Measurements from ENCODE around the gene TSEN34.
A peak's percentile ranks its signal among the peaks of the same experiment; 100 is the strongest.
"Not testable (repeated sequence)": the region's sequence is repeated elsewhere in the genome, so short reads cannot be mapped to it uniquely, and the experiment has no call there.

Gene TSEN34

GRCh38 chr19:54180691-54181091, 10.4 kb upstream of the TSEN34 start:
- Histone ChIP-seq H3K27me3 (ENCODE audit: control insufficient read depth, insufficient read depth, low read length) (no peaks in the 10 kb centered on the region), H3K4me1 (ENCODE audit: control insufficient read depth, insufficient read depth, low read length) (peaks cover 11% of the 10 kb centered on the region), H3K36me3 (ENCODE audit: control insufficient read depth, insufficient read depth, low read length) (no peaks in the 10 kb centered on the region), H3K9ac (ENCODE audit: low read length) (no peak overlapping the region), H3K9me3 (ENCODE audit: control insufficient read depth, low read length) (no peaks in the 10 kb centered on the region), H3K4me3 (ENCODE audit: low read length) (no peak overlapping the region)

GRCh38 chr19:54181894-54182293, 9.2 kb upstream of the TSEN34 start:
- H3K9me3 ChIP-seq (ENCODE audit: control insufficient read depth, low read length); H3K36me3 ChIP-seq (ENCODE audit: control insufficient read depth, insufficient read depth, low read length); H3K27me3 ChIP-seq (ENCODE audit: control insufficient read depth, insufficient read depth, low read length); H3K9ac ChIP-seq (ENCODE audit: low read length); H3K4me3 ChIP-seq (ENCODE audit: low read length): not testable (repeated sequence)
- H3K4me1 ChIP-seq (ENCODE audit: control insufficient read depth, insufficient read depth, low read length): peaks cover 16% of the 10 kb centered on the region

DNA sequence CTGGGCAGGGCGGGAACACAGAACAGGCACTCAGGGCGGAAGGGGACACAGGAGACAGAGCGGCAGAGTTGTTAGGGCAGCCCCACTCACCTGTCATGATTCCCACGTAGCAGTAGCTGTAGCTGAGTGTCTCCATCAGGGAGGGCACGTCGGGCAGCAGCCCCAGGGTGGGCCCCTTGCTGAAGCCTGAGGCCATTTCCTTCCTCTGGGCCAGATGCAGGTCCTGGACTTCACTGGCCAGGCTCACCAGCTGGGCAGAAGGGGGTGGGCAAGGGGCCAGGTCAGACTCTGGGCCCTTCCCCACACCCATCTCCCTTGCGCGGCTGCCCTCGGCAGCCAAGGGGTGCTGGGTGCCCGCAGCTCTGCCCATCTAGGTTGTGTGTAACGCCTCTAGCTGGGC, 7.7 kb upstream of the TSEN34 start:
- Histone ChIP-seq H3K9me3 (ENCODE audit: control insufficient read depth, low read length) (no peaks in the 10 kb centered on the region), H3K4me1 (ENCODE audit: control insufficient read depth, insufficient read depth, low read length) (peaks cover 29% of the 10 kb centered on the region), H3K36me3 (ENCODE audit: control insufficient read depth, insufficient read depth, low read length) (no peaks in the 10 kb centered on the region), H3K4me3 (ENCODE audit: low read length) (no peak overlapping the region), H3K27me3 (ENCODE audit: control insufficient read depth, insufficient read depth, low read length) (no peaks in the 10 kb centered on the region), H3K9ac (ENCODE audit: low read length) (no peak overlapping the region)

DNA sequence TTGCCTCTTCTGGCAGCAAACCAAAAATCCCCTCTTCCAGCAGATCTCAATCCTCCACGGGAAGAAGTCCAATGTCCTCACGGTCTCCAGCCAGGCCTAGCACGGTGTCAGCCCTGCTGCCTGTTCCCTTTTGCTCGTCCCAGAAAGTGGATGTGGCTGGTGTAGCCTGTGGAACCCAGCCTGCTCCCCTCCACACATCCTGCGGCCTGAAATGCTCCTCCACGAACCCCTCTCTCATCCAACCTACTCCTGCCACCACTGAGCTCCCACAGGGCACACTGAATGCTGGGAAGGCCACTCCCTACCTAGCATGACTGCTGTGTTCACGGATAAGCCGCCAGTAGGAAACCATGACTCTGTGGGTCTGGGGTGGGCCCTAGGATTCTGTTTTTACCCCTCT, 4.8 kb upstream of the TSEN34 start:
- H3K27me3 ChIP-seq (ENCODE audit: control insufficient read depth, insufficient read depth, low read length): no peaks in the 10 kb centered on the region
- no peaks in the 10 kb centered on the region for H3K36me3 ChIP-seq (ENCODE audit: control insufficient read depth, insufficient read depth, low read length)
- peaks cover 23% of the 10 kb centered on the region for H3K4me1 ChIP-seq (ENCODE audit: control insufficient read depth, insufficient read depth, low read length)
- H3K9me3 ChIP-seq (ENCODE audit: control insufficient read depth, low read length): no peaks in the 10 kb centered on the region
- peak overlapping the region; percentile 24 for H3K9ac ChIP-seq (ENCODE audit: low read length)
- no peak overlapping the region for H3K4me3 ChIP-seq (ENCODE audit: low read length)

DNA sequence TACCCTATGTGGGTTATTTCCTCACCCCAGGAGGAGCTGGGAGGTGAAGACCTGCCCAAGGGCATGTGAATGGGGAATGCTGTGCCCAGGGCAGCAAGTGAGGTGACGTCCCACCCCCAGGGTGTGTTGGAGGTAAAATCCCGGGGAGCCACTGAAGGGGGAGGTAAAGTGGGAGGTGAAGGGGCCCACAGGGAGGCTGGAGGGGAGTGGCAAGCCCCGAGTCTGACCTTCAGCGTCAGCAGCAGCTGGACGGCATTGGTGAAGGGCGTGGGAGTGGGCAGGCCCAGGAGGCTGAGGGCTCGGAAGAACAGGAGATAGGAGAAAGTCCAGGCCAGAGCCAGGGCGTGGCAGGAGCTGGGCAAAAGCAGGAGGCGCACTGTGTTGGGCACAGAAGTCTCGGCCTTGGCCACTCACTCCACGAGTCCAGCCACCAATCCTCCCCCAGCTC, 4.2 kb upstream of the TSEN34 start:
- Histone ChIP-seq H3K4me3 (ENCODE audit: low read length) (no peak overlapping the region), H3K27me3 (ENCODE audit: control insufficient read depth, insufficient read depth, low read length) (no peaks in the 10 kb centered on the region), H3K9me3 (ENCODE audit: control insufficient read depth, low read length) (no peaks in the 10 kb centered on the region), H3K4me1 (ENCODE audit: control insufficient read depth, insufficient read depth, low read length) (peaks cover 28% of the 10 kb centered on the region), H3K36me3 (ENCODE audit: control insufficient read depth, insufficient read depth, low read length) (no peaks in the 10 kb centered on the region), H3K9ac (ENCODE audit: low read length) (peak overlapping the region; percentile 24)

- Histone ChIP-seq H3K9me3 (ENCODE audit: control insufficient read depth, low read length) (no peaks in the 10 kb centered on the region), H3K27me3 (ENCODE audit: control insufficient read depth, insufficient read depth, low read length) (no peaks in the 10 kb centered on the region), H3K36me3 (ENCODE audit: control insufficient read depth, insufficient read depth, low read length) (no peaks in the 10 kb centered on the region), H3K4me3 (ENCODE audit: low read length) (peak overlapping the region; percentile 22), H3K4me1 (ENCODE audit: control insufficient read depth, insufficient read depth, low read length) (peaks cover 33% of the 10 kb centered on the region), H3K9ac (ENCODE audit: low read length) (peak overlapping the region; percentile 81)
These were observed 2.8 kb upstream of the TSEN34 start for GRCh38 chr19:54188215-54188871.

DNA sequence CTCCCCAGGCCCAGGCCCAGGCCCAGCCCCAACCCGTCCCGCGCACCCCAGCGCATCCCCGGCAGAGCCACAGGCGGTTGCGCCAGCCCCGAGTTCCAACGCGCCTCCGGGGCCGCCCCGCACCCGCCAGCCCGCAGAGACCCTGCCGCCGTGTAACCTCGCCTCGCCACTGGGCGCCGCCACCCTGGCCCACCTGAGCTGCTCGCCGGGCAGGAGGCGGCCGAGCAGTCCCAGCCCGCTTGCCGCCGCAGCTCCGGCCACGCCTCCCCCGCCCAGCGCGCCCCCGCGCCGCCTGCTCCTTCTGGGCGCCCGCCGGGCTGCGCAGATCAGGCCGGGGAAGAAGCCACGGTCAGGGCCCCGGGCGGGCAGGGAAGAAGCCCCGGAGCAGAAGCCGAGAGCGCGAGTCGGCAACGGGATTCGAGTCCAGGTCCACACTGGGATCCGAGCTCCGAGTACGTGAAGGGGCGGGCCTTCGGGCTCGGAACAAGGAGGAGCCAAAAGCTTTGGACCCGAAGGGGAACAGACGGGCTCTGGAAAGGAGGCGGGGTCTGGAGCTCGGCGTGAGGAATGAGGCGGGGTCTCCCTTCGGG, 1.9 kb upstream of the TSEN34 start, which contains the start of gene MBOAT7:
Gene MBOAT7, minus strand, starts transcription at position 436 of the 590 bp plus-strand sequence. CDS start 1,072 bp downstream, outside the sequence.
- Histone ChIP-seq H3K36me3 (ENCODE audit: control insufficient read depth, insufficient read depth, low read length) (no peaks in the 10 kb centered on the region), H3K9ac (ENCODE audit: low read length) (peak within 1 kb of the TSS; percentile 90), H3K27me3 (ENCODE audit: control insufficient read depth, insufficient read depth, low read length) (no peaks in the 10 kb centered on the region), H3K4me3 (ENCODE audit: low read length) (peak within 1 kb of the TSS; percentile 37), H3K4me1 (ENCODE audit: control insufficient read depth, insufficient read depth, low read length) (peaks cover 33% of the 10 kb centered on the region), H3K9me3 (ENCODE audit: control insufficient read depth, low read length) (no peaks in the 10 kb centered on the region)

- peaks cover 33% of the 10 kb centered on the region for H3K4me1 ChIP-seq (ENCODE audit: control insufficient read depth, insufficient read depth, low read length)
- peak overlapping the region; percentile 90 for H3K9ac ChIP-seq (ENCODE audit: low read length)
- H3K27me3 ChIP-seq (ENCODE audit: control insufficient read depth, insufficient read depth, low read length): no peaks in the 10 kb centered on the region
- H3K36me3 ChIP-seq (ENCODE audit: control insufficient read depth, insufficient read depth, low read length): no peaks in the 10 kb centered on the region
- H3K9me3 ChIP-seq (ENCODE audit: control insufficient read depth, low read length): no peaks in the 10 kb centered on the region
- peak overlapping the region; percentile 37 for H3K4me3 ChIP-seq (ENCODE audit: low read length)
These were observed 1.2 kb upstream of the TSEN34 start for GRCh38 chr19:54189735-54190502.

DNA sequence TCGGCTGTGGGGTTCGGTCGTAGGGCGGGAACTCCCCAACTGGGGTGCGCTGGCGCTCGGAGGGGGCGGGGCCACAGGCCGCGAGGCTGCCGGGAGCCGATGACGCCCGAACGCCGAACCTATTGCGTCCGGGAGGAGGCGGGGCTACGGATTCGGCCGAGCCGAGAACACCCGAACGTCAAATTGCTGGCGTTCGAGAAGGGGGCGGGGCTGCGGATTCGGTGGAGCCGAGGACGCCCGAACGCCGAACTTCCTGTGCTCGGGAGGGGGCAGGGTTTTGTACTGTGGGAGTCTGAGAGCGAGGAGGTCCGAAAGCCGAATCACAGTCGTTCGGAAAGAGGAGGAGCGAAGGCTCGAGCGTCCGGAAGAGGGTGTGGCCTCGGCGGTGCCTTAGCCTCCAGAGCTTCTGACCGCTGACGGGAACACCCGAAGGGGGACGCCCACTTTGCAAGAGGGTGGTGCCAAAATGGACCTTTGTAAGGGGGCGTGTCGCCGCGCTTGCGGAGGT, 551 bp upstream of the TSEN34 start:
- Histone ChIP-seq H3K27me3 (ENCODE audit: control insufficient read depth, insufficient read depth, low read length) (no peaks in the 10 kb centered on the region), H3K4me1 (ENCODE audit: control insufficient read depth, insufficient read depth, low read length) (peaks cover 33% of the 10 kb centered on the region), H3K9ac (ENCODE audit: low read length) (peak overlapping the region; percentile 90), H3K36me3 (ENCODE audit: control insufficient read depth, insufficient read depth, low read length) (no peaks in the 10 kb centered on the region), H3K4me3 (ENCODE audit: low read length) (peak overlapping the region; percentile 77), H3K9me3 (ENCODE audit: control insufficient read depth, low read length) (no peaks in the 10 kb centered on the region)

GRCh38 chr19:54191811-54192453, 824 bp downstream of the TSEN34 start:
- Histone ChIP-seq H3K27me3 (ENCODE audit: control insufficient read depth, insufficient read depth, low read length) (no peaks in the 10 kb centered on the region), H3K9me3 (ENCODE audit: control insufficient read depth, low read length) (no peaks in the 10 kb centered on the region), H3K4me3 (ENCODE audit: low read length) (peak overlapping the region; percentile 77), H3K9ac (ENCODE audit: low read length) (peak overlapping the region; percentile 90), H3K36me3 (ENCODE audit: control insufficient read depth, insufficient read depth, low read length) (no peaks in the 10 kb centered on the region), H3K4me1 (ENCODE audit: control insufficient read depth, insufficient read depth, low read length) (peaks cover 27% of the 10 kb centered on the region)

GRCh38 chr19:54193011-54193410, 1.9 kb downstream of the TSEN34 start:
- Histone ChIP-seq H3K4me3 (ENCODE audit: low read length) (no peak overlapping the region), H3K9me3 (ENCODE audit: control insufficient read depth, low read length) (no peaks in the 10 kb centered on the region), H3K36me3 (ENCODE audit: control insufficient read depth, insufficient read depth, low read length) (no peaks in the 10 kb centered on the region), H3K4me1 (ENCODE audit: control insufficient read depth, insufficient read depth, low read length) (peaks cover 19% of the 10 kb centered on the region), H3K27me3 (ENCODE audit: control insufficient read depth, insufficient read depth, low read length) (no peaks in the 10 kb centered on the region), H3K9ac (ENCODE audit: low read length) (no peak overlapping the region)
